HAP-1 (cell line): ENCODE data around the gene GRIN1.

ENCODE experiments used
- DNase-seq, 2 experiments: peaks; one replicate each; pipeline ENCODE4 v3.0.0-alpha.2; 2016 to 2020; ENCODE audit warnings: low spot score in 2 of 2
- H3K27me3 ChIP-seq: fragments of 250-450 bp; sonication (Bioruptor Pico); 2 replicates; pipeline ENCODE4 v1.5.1; 2020; ENCODE audit warnings: low read depth, mild to moderate bottlenecking, moderate library complexity
- H3K36me3 ChIP-seq: fragments of 250-450 bp; sonication (Bioruptor Pico); replicated peaks from 2 replicates; pipeline ENCODE4 v1.5.1; 2020; ENCODE audit warnings: mild to moderate bottlenecking
- H3K4me1 ChIP-seq: fragments of 250-450 bp; sonication (Bioruptor Pico); 2 replicates; pipeline ENCODE4 v1.5.1; 2020; ENCODE audit warnings: mild to moderate bottlenecking
- H3K4me3 ChIP-seq: fragments of 250-450 bp; sonication (Bioruptor Pico); 2 replicates; pipeline ENCODE4 v1.5.1; 2020; ENCODE audit warnings: mild to moderate bottlenecking, moderate library complexity
- H3K9me3 ChIP-seq: fragments of 250-450 bp; sonication (Bioruptor Pico); 2 replicates; pipeline ENCODE4 v1.5.1; 2020; ENCODE audit warnings: mild to moderate bottlenecking, moderate library complexity
- in situ Hi-C: fragments of 300-500 bp; cut with MboI; formaldehyde crosslinking; loops from 3 replicates; pipeline ENCODE4 v1.14.3; 2020; ENCODE audit warnings: low sequenced_read_pairs, inconsistent platforms, mixed read lengths

The GRIN1 gene

DNA sequence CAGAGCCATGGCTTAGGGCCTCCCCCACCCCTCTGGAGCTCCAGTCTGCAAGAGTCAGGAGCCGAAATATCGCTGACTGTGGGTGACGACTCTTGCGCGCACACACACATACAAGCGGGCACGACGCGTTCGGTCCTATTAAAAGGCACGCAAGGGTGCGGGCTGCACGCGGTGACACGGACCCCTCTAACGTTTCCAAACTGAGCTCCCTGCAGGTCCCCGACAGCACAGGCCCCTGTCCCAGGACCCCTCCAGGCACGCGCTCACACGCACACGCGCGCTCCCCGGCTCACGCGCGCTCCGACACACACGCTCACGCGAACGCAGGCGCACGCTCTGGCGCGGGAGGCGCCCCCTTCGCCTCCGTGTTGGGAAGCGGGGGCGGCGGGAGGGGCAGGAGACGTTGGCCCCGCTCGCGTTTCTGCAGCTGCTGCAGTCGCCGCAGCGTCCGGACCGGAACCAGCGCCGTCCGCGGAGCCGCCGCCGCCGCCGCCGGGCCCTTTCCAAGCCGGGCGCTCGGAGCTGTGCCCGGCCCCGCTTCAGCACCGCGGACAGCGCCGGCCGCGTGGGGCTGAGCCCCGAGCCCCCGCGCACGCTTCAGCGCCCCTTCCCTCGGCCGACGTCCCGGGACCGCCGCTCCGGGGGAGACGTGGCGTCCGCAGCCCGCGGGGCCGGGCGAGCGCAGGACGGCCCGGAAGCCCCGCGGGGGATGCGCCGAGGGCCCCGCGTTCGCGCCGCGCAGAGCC lies at the start of gene GRIN1:
Gene GRIN1, plus strand, starts transcription at position 433 of the 746 bp plus-strand sequence. CDS start 333 bp downstream, outside the sequence.
- no peaks in the 10 kb centered on the region for H3K9me3 ChIP-seq
- H3K4me1 ChIP-seq, result no peaks in the 10 kb centered on the region
- peak in 1 of 2 experiments; percentile 62 for DNase-seq
- no peak within 1 kb of the TSS for H3K4me3 ChIP-seq
- H3K27me3 ChIP-seq, result peaks cover 71% of the 10 kb centered on the region
- no peaks in the 10 kb centered on the region for H3K36me3 ChIP-seq
- in situ Hi-C loops, result no loop called here

DNA sequence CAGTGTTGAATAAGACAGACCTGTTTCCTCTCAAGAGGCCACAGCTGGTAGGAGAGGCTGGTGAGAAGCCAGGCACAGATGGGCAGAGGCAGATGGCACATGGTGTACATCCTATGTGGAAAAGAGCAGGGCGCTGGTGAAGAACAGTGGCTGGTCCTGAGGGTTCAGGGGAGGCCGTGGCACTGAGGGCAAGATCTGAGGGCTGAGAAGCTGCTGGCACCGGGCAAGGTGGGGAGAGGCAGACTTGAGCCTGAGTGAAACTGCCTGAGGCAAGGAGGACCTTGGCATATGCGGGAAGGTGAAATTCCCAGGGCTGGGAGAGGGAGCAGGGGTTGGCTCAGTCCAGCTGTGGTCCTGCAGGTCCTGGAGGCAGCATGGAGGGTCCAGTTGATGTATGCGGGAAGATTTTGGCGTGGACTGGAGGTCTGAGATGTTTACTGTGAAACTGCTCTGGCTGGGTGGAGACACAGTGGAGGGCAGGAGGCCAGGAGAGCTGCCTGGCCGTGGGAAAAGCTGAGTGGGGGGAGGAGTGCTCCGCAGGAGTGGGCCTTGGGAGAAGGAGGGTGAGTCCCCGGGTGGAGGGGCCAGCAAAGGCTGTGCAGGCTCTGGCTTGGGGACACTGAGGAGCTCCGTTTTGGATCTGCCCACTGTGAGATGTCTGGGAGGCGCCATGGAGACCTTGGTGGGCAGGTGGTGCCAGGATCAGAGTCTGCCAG lies 49.6 kb upstream of the GRIN1 start:
- peaks cover 16% of the 10 kb centered on the region for H3K4me1 ChIP-seq
- DNase-seq, result no peak
- H3K27me3 ChIP-seq, result no peaks in the 10 kb centered on the region
- no peaks in the 10 kb centered on the region for H3K9me3 ChIP-seq
- peaks cover 8% of the 10 kb centered on the region for H3K36me3 ChIP-seq
- in situ Hi-C loops, result no loop called here
- H3K4me3 ChIP-seq, result no peak overlapping the region

DNA sequence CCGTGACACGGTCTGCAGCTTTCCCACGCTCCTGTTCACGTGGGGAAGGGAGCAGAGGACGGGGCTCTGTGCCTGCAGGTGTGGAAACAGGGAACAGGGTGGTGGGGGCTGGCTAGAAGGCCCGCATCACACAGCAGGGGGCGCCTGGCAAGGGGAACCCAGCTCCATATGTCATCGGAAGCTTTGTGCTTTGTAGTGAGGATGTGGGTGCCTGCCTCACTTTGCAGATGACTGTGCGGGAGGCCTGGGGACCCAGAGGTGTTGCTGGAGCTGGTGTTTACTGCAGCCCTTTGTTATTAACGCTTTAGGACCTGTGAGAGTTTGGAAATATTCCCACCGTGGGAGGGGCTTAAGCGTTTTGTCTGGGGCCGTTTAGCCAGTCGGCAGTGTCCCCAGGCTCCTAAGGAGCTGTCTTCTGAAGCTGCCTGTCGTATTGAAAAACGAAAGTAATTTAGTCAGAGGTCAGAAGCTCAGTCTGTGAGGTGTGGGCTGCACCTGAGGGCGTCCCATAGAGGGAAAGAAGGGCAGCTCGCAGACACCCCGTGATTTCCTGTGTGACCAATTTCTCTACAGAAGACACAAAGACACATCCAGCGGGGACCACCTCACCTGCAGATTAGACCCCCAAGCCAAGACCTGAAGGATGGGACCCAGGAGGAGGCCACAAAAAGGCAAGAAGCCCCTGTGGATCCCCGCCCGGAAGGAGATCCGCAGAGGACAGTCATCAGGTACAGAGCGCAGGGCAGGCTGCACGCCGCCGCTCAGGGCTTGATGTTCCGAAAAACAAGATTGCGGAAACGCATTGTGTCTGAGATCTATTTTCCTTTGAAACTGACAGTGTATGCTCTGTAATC lies 43.1 kb upstream of the GRIN1 start:
- no peaks in the 10 kb centered on the region for H3K27me3 ChIP-seq
- H3K9me3 ChIP-seq, result no peaks in the 10 kb centered on the region
- peaks cover 48% of the 10 kb centered on the region for H3K36me3 ChIP-seq
- in situ Hi-C loops, result no loop called here
- H3K4me1 ChIP-seq, result no peaks in the 10 kb centered on the region
- no peak overlapping the region for H3K4me3 ChIP-seq
- DNase-seq, result peak in 1 of 2 experiments; percentile 53

DNA sequence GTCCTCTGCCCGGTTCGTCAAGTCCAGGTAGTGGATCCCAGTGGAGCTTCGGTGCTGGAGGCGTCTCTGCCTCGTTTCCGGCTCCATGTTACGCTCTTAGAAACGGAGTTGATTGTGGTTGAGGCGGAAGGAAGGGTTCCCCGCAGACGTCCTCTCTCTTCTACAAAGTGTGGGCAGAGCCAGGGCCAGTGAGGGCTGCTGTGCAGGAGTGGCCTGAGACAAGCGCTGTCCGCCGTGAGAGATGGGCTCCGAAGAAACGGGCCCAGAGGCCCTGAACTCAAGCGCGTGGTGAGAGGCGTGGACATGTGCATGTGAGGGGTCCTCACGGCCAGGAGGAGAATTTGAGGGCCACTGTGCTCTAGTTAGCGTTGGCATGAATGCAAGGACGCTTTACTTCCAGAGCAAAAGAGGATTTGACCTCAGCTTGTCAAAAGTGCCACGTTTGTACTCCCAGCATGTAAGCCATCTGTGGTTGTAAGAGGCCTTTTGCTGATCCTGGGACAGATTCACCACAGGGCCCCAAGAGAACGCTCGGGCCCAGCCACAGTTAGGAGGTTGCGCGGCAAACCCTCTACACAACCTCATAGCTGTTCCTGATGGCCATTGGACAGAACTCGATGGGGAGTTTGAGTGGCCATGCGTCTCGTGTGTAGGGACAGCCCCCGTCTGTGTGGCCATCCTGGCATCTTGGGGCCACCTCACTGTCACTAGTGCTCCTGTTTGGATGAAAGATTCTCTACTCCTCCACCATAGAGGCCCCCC lies 42.0 kb upstream of the GRIN1 start:
- Histone ChIP-seq H3K27me3 (no peaks in the 10 kb centered on the region), H3K4me1 (no peaks in the 10 kb centered on the region), H3K9me3 (no peaks in the 10 kb centered on the region; the same call in 1 of the 2 replicates), H3K4me3 (no peak overlapping the region), H3K36me3 (peaks cover 58% of the 10 kb centered on the region)
- DNase-seq, result no peak
- in situ Hi-C loops, result no loop called here

GRCh38 chr9:137097761-137098462 lies 41.0 kb upstream of the GRIN1 start:
- in situ Hi-C loops, result no loop called here
- H3K4me3 ChIP-seq, result no peak overlapping the region
- H3K9me3 ChIP-seq, result no peaks in the 10 kb centered on the region; the same call in 1 of the 2 replicates
- peaks cover 54% of the 10 kb centered on the region for H3K36me3 ChIP-seq
- no peaks in the 10 kb centered on the region for H3K27me3 ChIP-seq
- no peaks in the 10 kb centered on the region for H3K4me1 ChIP-seq
- DNase-seq, result no peak

DNA sequence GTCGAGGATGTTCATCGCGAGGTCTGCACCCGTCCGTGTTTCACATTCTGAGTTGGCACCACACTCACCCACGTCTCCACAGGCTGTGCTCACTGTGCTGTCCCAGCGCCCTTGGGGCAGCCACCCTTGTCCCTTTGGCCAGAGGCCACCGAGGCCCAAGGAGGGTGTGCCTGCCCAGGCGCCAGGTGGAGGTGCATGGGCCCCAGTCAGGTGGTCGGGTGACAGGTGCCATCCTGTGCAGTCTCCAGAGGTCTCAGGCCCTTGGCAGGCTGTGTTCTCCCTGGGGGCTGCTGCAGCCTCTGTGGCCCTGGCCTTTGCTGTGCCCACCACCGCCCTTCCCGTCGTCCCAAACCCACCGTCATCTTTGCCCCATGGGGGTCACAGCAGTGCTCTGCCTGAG lies 39.7 kb upstream of the GRIN1 start:
- Histone ChIP-seq H3K4me1 (no peaks in the 10 kb centered on the region), H3K36me3 (peaks cover 57% of the 10 kb centered on the region), H3K9me3 (no peaks in the 10 kb centered on the region; the same call in 1 of the 2 replicates), H3K4me3 (no peak overlapping the region), H3K27me3 (no peaks in the 10 kb centered on the region)
- in situ Hi-C loops, result no loop called here
- DNase-seq, result no peak

GRCh38 chr9:137103206-137103999 lies 35.6 kb upstream of the GRIN1 start:
- H3K9me3 ChIP-seq, result no peaks in the 10 kb centered on the region; the same call in 1 of the 2 replicates
- H3K27me3 ChIP-seq, result no peaks in the 10 kb centered on the region
- H3K4me1 ChIP-seq, result no peaks in the 10 kb centered on the region
- in situ Hi-C loops, result no loop called here
- peaks cover 62% of the 10 kb centered on the region for H3K36me3 ChIP-seq
- no peak for DNase-seq
- H3K4me3 ChIP-seq, result no peak overlapping the region

DNA sequence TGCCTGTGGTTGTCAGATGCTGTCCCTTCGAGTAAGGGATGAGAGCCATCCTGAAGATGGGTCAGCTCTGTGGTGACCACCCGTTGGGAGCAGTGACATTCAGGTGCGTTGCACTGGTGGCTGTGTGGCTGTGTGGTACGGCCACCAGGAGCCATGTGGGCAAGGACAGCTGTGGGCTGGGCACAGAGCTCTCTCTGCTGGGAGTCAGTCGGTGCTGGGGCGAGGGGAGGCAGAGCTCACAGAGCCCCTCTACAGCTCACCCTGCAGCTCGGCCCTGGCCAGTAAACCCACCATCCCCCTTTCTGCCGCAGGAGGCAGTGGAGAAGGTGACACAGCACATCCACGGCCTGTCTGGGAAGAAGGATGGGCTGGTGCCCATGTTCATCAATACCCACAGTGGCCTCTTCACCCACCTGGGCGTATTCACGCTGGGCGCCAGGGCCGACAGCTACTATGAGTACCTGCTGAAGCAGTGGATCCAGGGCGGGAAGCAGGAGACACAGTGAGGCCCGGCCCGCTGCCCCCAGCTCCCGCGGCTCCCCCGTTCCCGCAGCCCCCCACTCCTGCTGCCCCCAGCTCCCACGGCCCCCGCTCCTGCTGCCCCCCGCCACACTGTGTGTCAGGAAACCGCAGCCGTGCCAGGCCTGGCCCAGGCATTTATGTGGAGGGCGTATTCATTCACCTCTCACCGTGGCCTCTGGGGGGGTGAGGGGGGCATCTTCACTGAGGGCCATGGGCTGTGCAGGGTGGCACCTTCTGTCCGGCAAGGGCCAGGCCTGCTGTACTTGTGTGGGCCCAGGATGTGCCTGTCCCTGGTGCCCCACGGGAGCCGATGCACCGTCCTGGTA lies 32.9 kb upstream of the GRIN1 start:
- H3K27me3 ChIP-seq, result no peaks in the 10 kb centered on the region
- peaks cover 66% of the 10 kb centered on the region for H3K36me3 ChIP-seq
- no peaks in the 10 kb centered on the region; the same call in 1 of the 2 replicates for H3K9me3 ChIP-seq
- in situ Hi-C loops, result no loop called here
- H3K4me3 ChIP-seq, result no peak overlapping the region
- no peaks in the 10 kb centered on the region for H3K4me1 ChIP-seq
- no peak for DNase-seq

GRCh38 chr9:137106662-137107250 lies 32.2 kb upstream of the GRIN1 start:
- Histone ChIP-seq H3K4me3 (no peak overlapping the region), H3K36me3 (peaks cover 62% of the 10 kb centered on the region), H3K9me3 (no peaks in the 10 kb centered on the region), H3K4me1 (no peaks in the 10 kb centered on the region), H3K27me3 (no peaks in the 10 kb centered on the region)
- in situ Hi-C loops, result no loop called here
- no peak for DNase-seq

DNA sequence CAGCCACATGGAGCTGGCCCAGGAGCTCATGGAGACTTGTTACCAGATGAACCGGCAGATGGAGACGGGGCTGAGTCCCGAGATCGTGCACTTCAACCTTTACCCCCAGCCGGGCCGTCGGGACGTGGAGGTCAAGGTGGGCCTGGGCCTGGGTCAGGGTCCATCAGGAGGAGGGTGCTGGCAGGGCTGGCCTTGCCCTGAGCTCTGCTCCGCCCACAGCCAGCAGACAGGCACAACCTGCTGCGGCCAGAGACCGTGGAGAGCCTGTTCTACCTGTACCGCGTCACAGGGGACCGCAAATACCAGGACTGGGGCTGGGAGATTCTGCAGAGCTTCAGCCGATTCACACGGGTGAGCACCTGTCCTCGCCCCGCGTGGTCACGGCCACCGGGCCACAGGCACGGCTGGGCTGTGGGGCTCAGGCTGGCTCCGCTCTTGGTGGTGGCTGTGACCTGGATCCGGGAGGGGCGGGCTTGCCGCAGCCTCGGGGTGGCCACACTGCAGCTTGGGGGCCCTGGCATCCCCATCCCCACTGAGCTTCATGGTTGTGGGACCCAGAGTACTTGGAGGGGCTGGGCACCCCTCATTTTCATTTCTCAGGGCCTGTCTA lies 31.5 kb upstream of the GRIN1 start:
- Histone ChIP-seq H3K36me3 (peaks cover 67% of the 10 kb centered on the region), H3K4me3 (no peak overlapping the region), H3K9me3 (no peaks in the 10 kb centered on the region), H3K4me1 (no peaks in the 10 kb centered on the region), H3K27me3 (no peaks in the 10 kb centered on the region)
- DNase-seq, result no peak
- in situ Hi-C loops, result no loop called here

DNA sequence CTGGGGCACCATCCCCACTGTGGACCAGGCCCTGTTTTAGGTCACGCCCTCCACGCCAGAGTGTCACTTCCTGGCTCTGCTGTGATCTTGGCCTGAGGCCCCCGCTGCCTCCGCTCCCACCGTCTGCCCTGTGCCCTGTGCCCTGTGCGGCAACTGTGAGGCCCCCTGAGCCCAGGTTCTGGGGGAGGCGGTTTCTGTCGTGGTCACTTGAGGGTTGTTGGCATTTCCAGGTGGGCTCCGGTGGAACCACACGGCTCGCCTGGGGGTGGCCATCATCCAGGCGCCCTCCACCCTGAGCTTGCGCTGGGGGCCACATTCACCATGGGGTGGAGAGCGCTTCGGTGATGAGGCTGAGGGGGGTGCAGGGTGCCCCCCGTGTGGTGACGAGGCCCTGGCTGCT lies 31.0 kb upstream of the GRIN1 start:
- DNase-seq, result no peak
- H3K36me3 ChIP-seq, result peaks cover 73% of the 10 kb centered on the region
- H3K27me3 ChIP-seq, result no peaks in the 10 kb centered on the region
- H3K9me3 ChIP-seq, result no peaks in the 10 kb centered on the region
- in situ Hi-C loops, result no loop called here
- no peaks in the 10 kb centered on the region for H3K4me1 ChIP-seq
- no peak overlapping the region for H3K4me3 ChIP-seq
